ENCODE results near the gene ZNF644. TPM values are rescaled to one million over a fixed set of nuclear protein-coding genes. Genes with fewer than 3 reads are reported as not detected.

The ZNF644 gene
- total and polyA plus RNA-seq, 7 experiments from 2014 or later, result 53.9 to 117 (median 78.5) TPM

DNA sequence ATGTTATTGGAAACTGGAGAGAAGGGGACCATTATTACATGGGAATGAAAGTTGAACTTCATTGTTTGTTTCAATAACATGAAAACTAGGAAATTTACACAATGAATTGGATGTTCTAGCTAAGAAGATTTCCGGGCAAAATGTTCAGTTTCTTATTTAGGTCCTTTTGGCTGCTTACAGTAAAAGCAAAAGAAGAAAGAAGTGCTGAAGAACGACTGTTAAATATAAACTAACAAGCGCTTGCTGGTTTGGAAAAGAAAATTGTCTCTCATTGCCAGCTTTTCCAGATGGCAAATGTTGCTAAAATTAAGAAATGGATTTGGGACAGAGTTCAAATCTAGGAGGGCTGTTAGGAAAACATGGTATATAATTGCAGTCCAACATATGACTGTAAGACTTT lies 139.6 kb downstream of the ZNF644 start:
- intact Hi-C loops (cut with micrococcal nuclease), result no loop called here
- ATAC-seq, result no peak
- Mint-ChIP-seq H3K4me3 (no peak overlapping the region), H3K27ac (no peak overlapping the region), H3K4me1 (no peaks in the 10 kb centered on the region), H3K27me3 (peaks cover 0 to 24% (median 11%) of the 10 kb centered on the region in 5 donors), H3K36me3 (peaks cover under 1 to 24% (median 8%) of the 10 kb centered on the region in 5 donors), H3K9me3 (peaks cover 21 to 78% (median 38%) of the 10 kb centered on the region in 11 donors)
- CTCF ChIA-PET, result no interaction called here
- Histone ChIP-seq H3K27ac (ENCODE audit: low read depth, low read length) (no peak overlapping the region), H3K9me3 (ENCODE audit: control insufficient read depth in 2 of 3, low read length in 3 of 3) (peaks cover 0 to 24% (median 16%) of the 10 kb centered on the region in 3 experiments), H3K4me1 (ENCODE audit: control insufficient read depth in 2 of 2, insufficient read depth in 2 of 2, low read length in 2 of 2) (no peaks in the 10 kb centered on the region), H3K36me3 (ENCODE audit: control insufficient read depth in 2 of 3, insufficient read depth in 3 of 3, low read length in 3 of 3) (no peaks in the 10 kb centered on the region), H3K27me3 (ENCODE audit: control insufficient read depth in 2 of 2, insufficient read depth in 2 of 2, low read length in 2 of 2) (no peaks in the 10 kb centered on the region), H3K4me3 (ENCODE audit: low read length) (no peak overlapping the region)
- DNase-seq, result no peak
- POLR2A ChIA-PET, result no interaction called here

- ChIA-PET CTCF (no interaction called here), POLR2A (no interaction called here)
- Mint-ChIP-seq H3K9me3 (peaks cover 15 to 74% (median 38%) of the 10 kb centered on the region in 11 donors), H3K27ac (no peak overlapping the region), H3K27me3 (peaks cover 0 to 30% (median 11%) of the 10 kb centered on the region in 5 donors), H3K4me1 (no peaks in the 10 kb centered on the region), H3K4me3 (no peak overlapping the region), H3K36me3 (peaks cover 2 to 24% (median 8%) of the 10 kb centered on the region in 5 donors)
- Histone ChIP-seq H3K9me3 (ENCODE audit: control insufficient read depth in 2 of 3, low read length in 3 of 3) (peaks cover 0 to 24% (median 16%) of the 10 kb centered on the region in 3 experiments), H3K4me1 (ENCODE audit: control insufficient read depth in 2 of 2, insufficient read depth in 2 of 2, low read length in 2 of 2) (no peaks in the 10 kb centered on the region), H3K27me3 (ENCODE audit: control insufficient read depth in 2 of 2, insufficient read depth in 2 of 2, low read length in 2 of 2) (no peaks in the 10 kb centered on the region), H3K27ac (ENCODE audit: low read depth, low read length) (no peak overlapping the region), H3K4me3 (ENCODE audit: low read length) (no peak overlapping the region), H3K36me3 (ENCODE audit: control insufficient read depth in 2 of 3, insufficient read depth in 3 of 3, low read length in 3 of 3) (no peaks in the 10 kb centered on the region)
- no peak for ATAC-seq
- no peak for DNase-seq
- intact Hi-C loops (cut with micrococcal nuclease), result no loop called here
Observed at GRCh38 chr1:90881034-90881433, 140.8 kb downstream of the ZNF644 start.

DNA sequence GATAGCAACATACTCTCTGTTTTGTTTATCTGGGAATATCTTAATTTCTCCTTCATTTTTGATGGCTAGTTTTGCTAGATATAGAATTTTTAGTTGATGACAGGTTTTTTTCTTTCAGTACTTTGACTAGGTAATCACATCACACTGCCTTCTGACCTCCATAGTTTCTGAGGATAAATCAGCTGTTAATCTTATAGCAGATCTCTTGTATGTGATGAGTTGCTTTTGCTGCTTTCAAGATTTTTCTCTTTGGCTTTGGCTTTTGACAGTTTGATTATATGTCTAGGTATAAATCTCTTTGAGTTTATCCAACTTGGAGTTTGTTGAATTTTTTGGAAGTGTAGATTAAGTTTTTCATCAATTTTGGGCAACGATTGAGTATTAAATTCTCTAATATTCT lies 142.6 kb downstream of the ZNF644 start:
- Histone ChIP-seq H3K4me1 (ENCODE audit: control insufficient read depth in 2 of 2, insufficient read depth in 2 of 2, low read length in 2 of 2) (no peaks in the 10 kb centered on the region), H3K27ac (ENCODE audit: low read depth, low read length) (no peak overlapping the region), H3K9me3 (ENCODE audit: control insufficient read depth in 2 of 3, low read length in 3 of 3) (peaks cover 0 to 24% (median 16%) of the 10 kb centered on the region in 3 experiments), H3K4me3 (ENCODE audit: low read length) (no peak overlapping the region), H3K36me3 (ENCODE audit: control insufficient read depth in 2 of 3, insufficient read depth in 3 of 3, low read length in 3 of 3) (no peaks in the 10 kb centered on the region), H3K27me3 (ENCODE audit: control insufficient read depth in 2 of 2, insufficient read depth in 2 of 2, low read length in 2 of 2) (no peaks in the 10 kb centered on the region)
- peak in 1 of 9 donors; percentile 6 for DNase-seq
- H3K9me3 Mint-ChIP-seq, result peaks cover 15 to 71% (median 38%) of the 10 kb centered on the region in 11 donors
- H3K27ac Mint-ChIP-seq, result no peak overlapping the region
- intact Hi-C loops (cut with micrococcal nuclease), result no loop called here
- CTCF ChIA-PET, result no interaction called here
- H3K27me3 Mint-ChIP-seq, result peaks cover 4 to 30% (median 9%) of the 10 kb centered on the region in 5 donors
- H3K4me1 Mint-ChIP-seq, result no peaks in the 10 kb centered on the region
- no peak for ATAC-seq
- POLR2A ChIA-PET, result no interaction called here
- peaks cover 2 to 24% (median 8%) of the 10 kb centered on the region in 5 donors for H3K36me3 Mint-ChIP-seq
- no peak overlapping the region for H3K4me3 Mint-ChIP-seq

DNA sequence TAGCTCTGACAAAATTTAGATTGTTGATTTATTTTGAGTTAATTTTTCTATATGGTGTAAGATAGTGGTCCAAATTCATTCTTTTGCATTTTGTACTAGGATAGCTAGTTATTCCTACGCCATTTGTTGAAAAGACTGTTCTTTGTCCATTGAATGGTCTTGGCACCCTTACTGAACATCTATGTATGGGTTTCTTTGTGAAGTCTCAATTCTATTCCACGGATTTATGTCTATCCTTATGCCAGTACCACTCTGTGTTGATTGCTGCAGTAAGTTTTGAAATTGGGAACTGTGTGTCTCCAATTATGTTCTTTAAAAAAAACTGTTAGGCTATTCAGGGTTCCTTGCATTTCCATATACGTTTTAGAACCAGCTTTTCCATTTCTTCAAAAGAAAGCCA lies 145.7 kb downstream of the ZNF644 start:
- intact Hi-C loops (cut with micrococcal nuclease), result no loop called here

More for the DNA sequence above, 145.7 kb downstream of the ZNF644 start:
- Mint-ChIP-seq H3K9me3 (peaks cover 15 to 46% (median 37%) of the 10 kb centered on the region in 11 donors), H3K27me3 (peaks cover 4 to 24% (median 9%) of the 10 kb centered on the region in 5 donors), H3K36me3 (peaks cover 2 to 18% (median 5%) of the 10 kb centered on the region in 5 donors), H3K4me3 (no peak overlapping the region), H3K27ac (no peak overlapping the region), H3K4me1 (no peaks in the 10 kb centered on the region)
- ATAC-seq (no peak), DNase-seq (no peak)
- Histone ChIP-seq H3K27ac (ENCODE audit: low read depth, low read length) (no peak overlapping the region), H3K36me3 (ENCODE audit: control insufficient read depth in 2 of 3, insufficient read depth in 3 of 3, low read length in 3 of 3) (no peaks in the 10 kb centered on the region), H3K9me3 (ENCODE audit: control insufficient read depth in 2 of 3, low read length in 3 of 3) (peaks cover 0 to 24% (median 16%) of the 10 kb centered on the region in 3 experiments), H3K4me3 (ENCODE audit: low read length) (no peak overlapping the region), H3K4me1 (ENCODE audit: control insufficient read depth in 2 of 2, insufficient read depth in 2 of 2, low read length in 2 of 2) (no peaks in the 10 kb centered on the region), H3K27me3 (ENCODE audit: control insufficient read depth in 2 of 2, insufficient read depth in 2 of 2, low read length in 2 of 2) (no peaks in the 10 kb centered on the region)
- ChIA-PET CTCF (no interaction called here), POLR2A (no interaction called here)

Measured in naive thymus-derived CD4-positive, alpha-beta T cell (primary cell).